Adrenal gland (tissue), 12 donors: ENCODE results near the gene MAD1L1. TPM values are rescaled to one million over a fixed set of nuclear protein-coding genes. Genes with fewer than 3 reads are reported as not detected.
A peak's percentile ranks its signal among the peaks of the same experiment; 100 is the strongest.

Experiments used
- DNase-seq, 7 donors: peaks; one replicate each; pipeline ENCODE4 v3.0.0-alpha.2; 2019 to 2020
- H3K27ac ChIP-seq, 5 donors: fragments of 200-600 bp; sonication (generic) in 4 of 5; 1 replicate in 3 of 5; 2 replicates in 2 of 5; pipeline versions ENCODE4 v1.5.1 to v1.8.0; 2016 to 2020; ENCODE audit warnings: mild to moderate bottlenecking in 1 of 5
- H3K27me3 ChIP-seq: fragments of 200-600 bp; 2 replicates; pipeline ENCODE4 v1.8.0; 2021
- H3K36me3 ChIP-seq, 2 donors: fragments of 200-600 bp; replicated peaks in 1 of 2; 1 replicate in 1 of 2; 2 replicates in 1 of 2; pipeline versions ENCODE4 v1.5.1 to v1.8.0; 2018 to 2022
- H3K4me1 ChIP-seq, 2 donors: fragments of 200-600 bp; replicated peaks in 1 of 2; 1 replicate in 1 of 2; 2 replicates in 1 of 2; pipeline versions ENCODE4 v1.5.1 to v1.8.0; 2018 to 2021
- H3K4me3 ChIP-seq, 4 donors: fragments of 200-600 bp; sonication (generic) in 3 of 4; one replicate each; pipeline ENCODE4 v1.5.1; 2016 to 2018
- H3K9me3 ChIP-seq, 3 donors: fragments of 200-600 bp; sonication (generic) in 1 of 3; replicated peaks in 1 of 3; 1 replicate in 2 of 3; 2 replicates in 1 of 3; pipeline versions ENCODE4 v1.5.1 to v1.8.0; 2016 to 2021
- CTCF ChIP-seq, 6 experiments: fragments of 450-650 bp in 4 of 6; fragments of 200-600 bp in 2 of 6; sonication (generic) in 1 of 6; IDR thresholded peaks; 1 replicate in 5 of 6; 2 replicates in 1 of 6; pipeline versions ENCODE4 v1.5.1 to v1.8.0; 2016 to 2021; ENCODE audit warnings: antibody characterized with exemption in 6 of 6, mild to moderate bottlenecking in 2 of 6, moderate library complexity in 1 of 6
- POLR2A ChIP-seq, 2 donors: fragments of 450-650 bp; IDR thresholded peaks; one replicate each; pipeline ENCODE4 v1.6.1; 2017; ENCODE audit warnings: antibody characterized with exemption in 2 of 2, mild to moderate bottlenecking in 2 of 2, moderate library complexity in 1 of 2
- WGBS, 4 donors: extraction: QIAGEN DNeasy Blood & Tissue Kit in 2 of 4; methylation state at CpG; one replicate each; pipeline versions ENCODE4 v1.1.5 to v1.1.7; 2013 to 2017; 5-methylcytosine and 5-hydroxymethylcytosine counted together
- intact Hi-C, 2 donors: fragments of 100-400 bp; cut with DNase I; formaldehyde crosslinking; loops; one replicate each; pipeline versions ENCODE4 v1.14.1 to v1.15.0; 2022 to 2023
- polyA plus RNA-seq, 3 donors: library from polyadenylated mRNA; stranded (reverse); fragments of 200-250 nt in 2 of 3; fragments of 350-450 nt in 1 of 3; fragmentation: Illumina TruSeq in 1 of 3; extraction: RNeasy Lipid Tissue Mini Kit (QIAGEN cat#74804) in 1 of 3; gene quantifications; one replicate each; pipeline ENCODE4 v1.2.3, GENCODE V29; 2013 to 2014
- total RNA-seq, 9 donors: library from RNA; depleted of rRNA in 4 of 9; stranded (reverse); fragments of >200 nt in 4 of 9; fragments of 120-200 nt in 1 of 9; fragmentation: NEBNext Ultra II Directional in 1 of 9; extraction: Animal tissue kit (Norgen Biotek cat#: 25700) in 1 of 9; gene quantifications; one replicate each; pipeline versions ENCODE4 v1.1.0 to v1.2.4, GENCODE V29; 2013 to 2023
- donor health status: healthy with polysubstance abuse.
- donor health status: Bipolar disorder and iron deficiency.
- donor health status: DM: yes; HTN: yes; CAD: no.
- donor health status: DM: no; HTN: no; CAD: no.
- donor health status: DM: no; HTN: no; CAD: no.
- donor health status: DM: yes; HTN: yes; CAD: no.

MAD1L1 gene
- total and polyA plus RNA-seq, 12 donors = 6.7 to 87.7 (median 28.9) TPM

- Histone ChIP-seq H3K36me3 (no peaks in the 10 kb centered on the region), H3K4me1 (no peaks in the 10 kb centered on the region), H3K9me3 (no peaks in the 10 kb centered on the region), H3K27ac (no peak overlapping the region), H3K4me3 (no peak overlapping the region), H3K27me3 (no peaks in the 10 kb centered on the region)
- WGBS, 4 donors = 88 to 93% (median 93%) methylated on average over 16 to 30 of the region's 30 CpGs
- intact Hi-C loops = no loop called here
- DNase-seq = peak in 1 of 7 donors; percentile 17
- TF ChIP-seq CTCF (IDR thresholded peaks at IDR 0.05) (no peak), POLR2A (IDR thresholded peaks at IDR 0.05) (no peak)
Observed at GRCh38 chr7:1895664-1896515, 336.9 kb downstream of the MAD1L1 start.

GRCh38 chr7:1894906-1895663 lies 337.7 kb downstream of the MAD1L1 start:
- H3K27ac ChIP-seq = no peak overlapping the region
- H3K27me3 ChIP-seq = no peaks in the 10 kb centered on the region
- H3K36me3 ChIP-seq = no peaks in the 10 kb centered on the region
- no peak overlapping the region for H3K4me3 ChIP-seq
- 88 to 95% (median 91%) methylated on average over 10 to 15 of the region's 15 CpGs for WGBS, 4 donors
- no peaks in the 10 kb centered on the region for H3K9me3 ChIP-seq
- DNase-seq = no peak
- intact Hi-C loops = no loop called here
- TF ChIP-seq CTCF (IDR thresholded peaks at IDR 0.05) (no peak), POLR2A (IDR thresholded peaks at IDR 0.05) (no peak)
- no peaks in the 10 kb centered on the region for H3K4me1 ChIP-seq

GRCh38 chr7:1894313-1894900 lies 338.3 kb downstream of the MAD1L1 start:
- intact Hi-C loops = no loop called here
- 90 to 97% (median 94%) methylated on average over 7 to 9 of the region's 9 CpGs for WGBS, 4 donors
- DNase-seq = no peak
- H3K36me3 ChIP-seq = no peaks in the 10 kb centered on the region
- H3K27me3 ChIP-seq = no peaks in the 10 kb centered on the region
- no peak overlapping the region for H3K4me3 ChIP-seq
- H3K27ac ChIP-seq = no peak overlapping the region
- TF ChIP-seq POLR2A (IDR thresholded peaks at IDR 0.05) (no peak), CTCF (IDR thresholded peaks at IDR 0.05) (no peak)
- no peaks in the 10 kb centered on the region for H3K9me3 ChIP-seq
- H3K4me1 ChIP-seq = no peaks in the 10 kb centered on the region

GRCh38 chr7:1893451-1893850 lies 339.3 kb downstream of the MAD1L1 start:
- intact Hi-C loops = no loop called here
- H3K27ac ChIP-seq = no peak overlapping the region
- WGBS, 4 donors = 83 to 91% (median 88%) methylated on average over 4 to 5 of the region's 5 CpGs
- H3K27me3 ChIP-seq = no peaks in the 10 kb centered on the region
- TF ChIP-seq POLR2A (IDR thresholded peaks at IDR 0.05) (no peak), CTCF (IDR thresholded peaks at IDR 0.05) (no peak)
- no peak overlapping the region for H3K4me3 ChIP-seq
- DNase-seq = no peak
- no peaks in the 10 kb centered on the region for H3K9me3 ChIP-seq
- H3K36me3 ChIP-seq = no peaks in the 10 kb centered on the region
- H3K4me1 ChIP-seq = no peaks in the 10 kb centered on the region
